ENCODE measurements around the gene EFCAB8.

The EFCAB8 gene

DNA sequence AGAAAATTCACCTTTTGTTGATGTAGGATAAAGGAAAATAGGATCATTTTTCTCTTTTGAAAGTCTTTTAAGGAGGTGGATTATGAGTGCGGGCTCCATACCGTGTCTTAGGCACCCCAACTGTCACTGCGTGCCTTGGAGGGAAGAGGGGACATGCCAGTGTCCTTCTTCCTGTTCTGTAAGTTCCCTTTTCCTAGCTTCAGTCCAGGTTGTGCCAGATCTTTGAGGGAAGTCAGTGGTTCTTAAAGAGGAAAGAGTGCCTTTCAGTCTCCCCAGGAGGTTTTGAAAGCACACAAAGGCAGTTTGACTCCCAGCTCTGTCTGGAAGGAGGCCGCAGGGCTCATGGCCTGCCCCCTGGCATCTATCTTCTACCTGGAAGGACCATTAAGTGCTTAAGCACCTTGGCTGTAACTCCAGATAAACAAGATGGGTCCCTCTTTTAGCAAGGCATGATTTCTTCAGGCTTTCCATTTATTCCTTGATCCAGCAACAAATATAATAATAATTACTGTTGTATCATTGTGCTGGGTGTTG is 13.0 kb downstream of the EFCAB8 start:
- Histone ChIP-seq H3K18ac (ENCODE audit: low read length) (no peak overlapping the region), H3K4ac (ENCODE audit: low read depth, low read length) (no peak overlapping the region), H3K4me2 (ENCODE audit: low read length) (no peak overlapping the region), H2BK15ac (replicated peaks; ENCODE audit: low read depth) (no peak overlapping the region), H3K27me3 (ENCODE audit: insufficient read depth, low read length, poor library complexity) (no peaks in the 10 kb centered on the region), H3K23ac (ENCODE audit: low read length) (no peak overlapping the region), H3K4me3 (ENCODE audit: low read length) (no peak overlapping the region), H4K5ac (ENCODE audit: low read length) (no peak overlapping the region), H3K79me2 (ENCODE audit: control insufficient read depth, insufficient read depth, low read length) (no peaks in the 10 kb centered on the region), H3K79me1 (ENCODE audit: low read length) (no peaks in the 10 kb centered on the region), H3K4me1 (ENCODE audit: control insufficient read depth, low read depth, low read length) (no peaks in the 10 kb centered on the region), H3K27ac (ENCODE audit: low read depth, low read length) (no peak overlapping the region), H4K8ac (ENCODE audit: low read depth, low read length) (no peak overlapping the region), H2BK5ac (ENCODE audit: low read length) (no peak overlapping the region), H3K9ac (ENCODE audit: low read length) (no peak overlapping the region), H3K36me3 (ENCODE audit: control insufficient read depth, insufficient read depth, low read length) (no peaks in the 10 kb centered on the region), H3K56ac (ENCODE audit: low read length) (no peak overlapping the region), H2BK120ac (ENCODE audit: low read depth, low read length) (no peak overlapping the region), H2AK5ac (ENCODE audit: low read length) (no peak overlapping the region)
- DNase-seq = no peak
- WGBS (ENCODE audit: extremely low coverage, insufficient coverage, low lambda C conversion rate) = no CpG with 5 or more reads among the region's 4 CpGs

DNA sequence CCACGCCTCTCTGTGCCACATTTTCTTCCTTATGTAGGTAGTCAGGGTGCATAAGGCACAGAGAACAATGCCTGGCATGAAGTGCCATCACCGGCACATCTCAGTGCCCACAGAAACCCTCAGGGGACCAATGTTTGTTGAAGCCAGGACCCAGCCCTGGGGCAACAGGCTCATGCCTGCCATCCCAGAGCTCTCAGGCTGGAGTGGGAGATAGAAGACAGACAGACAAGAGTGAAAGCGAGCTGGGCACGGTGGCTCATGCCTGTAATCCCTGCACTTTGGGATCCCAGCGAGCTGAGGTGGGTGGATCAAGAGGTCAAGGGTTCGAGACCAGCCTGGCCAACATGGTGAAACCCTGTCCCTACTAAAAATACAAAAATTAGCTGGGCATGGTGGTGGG is 13.5 kb downstream of the EFCAB8 start:
- no peak overlapping the region for H2AK5ac ChIP-seq (ENCODE audit: low read length)
- H4K5ac ChIP-seq (ENCODE audit: low read length) = no peak overlapping the region
- WGBS (ENCODE audit: extremely low coverage, insufficient coverage, low lambda C conversion rate) = no CpG with 5 or more reads among the region's 6 CpGs
- no peak overlapping the region for H2BK5ac ChIP-seq (ENCODE audit: low read length)
- no peak overlapping the region for H2BK15ac ChIP-seq (replicated peaks; ENCODE audit: low read depth)
- H2BK120ac ChIP-seq (ENCODE audit: low read depth, low read length) = no peak overlapping the region
- H3K4ac ChIP-seq (ENCODE audit: low read depth, low read length) = no peak overlapping the region
- no peak for DNase-seq
- no peak overlapping the region for H3K27ac ChIP-seq (ENCODE audit: low read depth, low read length)
- H3K56ac ChIP-seq (ENCODE audit: low read length) = no peak overlapping the region
- H3K18ac ChIP-seq (ENCODE audit: low read length) = no peak overlapping the region
- no peaks in the 10 kb centered on the region for H3K36me3 ChIP-seq (ENCODE audit: control insufficient read depth, insufficient read depth, low read length)
- no peaks in the 10 kb centered on the region for H3K79me2 ChIP-seq (ENCODE audit: control insufficient read depth, insufficient read depth, low read length)
- H3K9ac ChIP-seq (ENCODE audit: low read length) = no peak overlapping the region
- H3K27me3 ChIP-seq (ENCODE audit: insufficient read depth, low read length, poor library complexity) = no peaks in the 10 kb centered on the region
- H3K4me1 ChIP-seq (ENCODE audit: control insufficient read depth, low read depth, low read length) = no peaks in the 10 kb centered on the region
- no peak overlapping the region for H3K23ac ChIP-seq (ENCODE audit: low read length)
- H3K4me3 ChIP-seq (ENCODE audit: low read length) = no peak overlapping the region
- no peaks in the 10 kb centered on the region for H3K79me1 ChIP-seq (ENCODE audit: low read length)
- no peak overlapping the region for H4K8ac ChIP-seq (ENCODE audit: low read depth, low read length)
- no peak overlapping the region for H3K4me2 ChIP-seq (ENCODE audit: low read length)

DNA sequence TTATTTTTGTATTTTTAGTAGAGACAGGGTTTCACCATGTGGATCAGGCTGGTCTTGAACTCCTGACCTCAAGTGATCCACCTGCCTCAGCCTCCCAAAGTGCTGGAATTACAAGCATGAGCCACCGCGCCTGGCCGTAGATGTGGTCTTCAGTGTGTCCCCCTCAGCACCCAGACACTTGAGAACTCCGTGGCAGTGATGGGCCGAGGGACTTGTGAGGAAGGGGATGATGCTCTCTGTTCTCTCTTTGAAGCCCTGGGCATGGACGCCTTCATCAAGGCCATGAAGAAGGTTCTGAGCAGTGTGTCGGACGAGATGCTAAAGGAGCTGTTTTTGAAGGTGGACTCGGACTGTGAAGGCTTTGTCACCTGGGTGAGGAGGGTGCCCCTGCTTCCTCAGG is 16.9 kb downstream of the EFCAB8 start:
- no CpG with 5 or more reads among the region's 9 CpGs for WGBS (ENCODE audit: extremely low coverage, insufficient coverage, low lambda C conversion rate)
- Histone ChIP-seq H3K18ac (ENCODE audit: low read length) (no peak overlapping the region), H3K4me1 (ENCODE audit: control insufficient read depth, low read depth, low read length) (no peaks in the 10 kb centered on the region), H3K27me3 (ENCODE audit: insufficient read depth, low read length, poor library complexity) (no peaks in the 10 kb centered on the region), H3K27ac (ENCODE audit: low read depth, low read length) (no peak overlapping the region), H3K4ac (ENCODE audit: low read depth, low read length) (no peak overlapping the region), H3K23ac (ENCODE audit: low read length) (no peak overlapping the region), H4K5ac (ENCODE audit: low read length) (no peak overlapping the region), H3K36me3 (ENCODE audit: control insufficient read depth, insufficient read depth, low read length) (no peaks in the 10 kb centered on the region), H2BK15ac (replicated peaks; ENCODE audit: low read depth) (no peak overlapping the region), H4K8ac (ENCODE audit: low read depth, low read length) (no peak overlapping the region), H2BK5ac (ENCODE audit: low read length) (no peak overlapping the region), H2AK5ac (ENCODE audit: low read length) (no peak overlapping the region), H3K79me2 (ENCODE audit: control insufficient read depth, insufficient read depth, low read length) (no peaks in the 10 kb centered on the region), H3K9ac (ENCODE audit: low read length) (no peak overlapping the region), H3K79me1 (ENCODE audit: low read length) (no peaks in the 10 kb centered on the region), H3K56ac (ENCODE audit: low read length) (no peak overlapping the region), H3K4me3 (ENCODE audit: low read length) (no peak overlapping the region), H2BK120ac (ENCODE audit: low read depth, low read length) (no peak overlapping the region), H3K4me2 (ENCODE audit: low read length) (no peak overlapping the region)
- no peak for DNase-seq

DNA sequence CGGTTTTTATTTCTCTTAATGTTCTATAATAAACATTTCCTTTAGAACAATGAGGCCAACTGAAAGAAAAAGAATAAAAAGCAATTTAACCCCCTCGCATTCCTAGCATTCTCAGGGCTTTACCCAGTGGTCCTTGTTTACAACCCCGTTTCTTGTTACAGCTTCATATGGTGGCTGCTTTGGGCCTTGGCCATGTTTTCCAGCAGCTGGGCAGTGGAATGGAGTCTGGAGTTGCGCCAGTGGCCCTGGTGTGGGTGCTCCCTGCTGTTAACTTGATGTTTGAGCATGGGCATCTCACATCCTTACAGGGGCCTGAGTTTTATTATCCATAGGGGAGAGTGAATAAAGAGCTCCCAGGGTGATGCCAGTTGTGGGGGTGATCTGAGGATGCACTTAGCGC is 18.8 kb downstream of the EFCAB8 start:
- H3K4me1 ChIP-seq (ENCODE audit: control insufficient read depth, low read depth, low read length) = no peaks in the 10 kb centered on the region
- no peak overlapping the region for H4K8ac ChIP-seq (ENCODE audit: low read depth, low read length)
- H3K4me2 ChIP-seq (ENCODE audit: low read length) = no peak overlapping the region
- H3K56ac ChIP-seq (ENCODE audit: low read length) = no peak overlapping the region
- no peak overlapping the region for H3K9ac ChIP-seq (ENCODE audit: low read length)
- H3K18ac ChIP-seq (ENCODE audit: low read length) = no peak overlapping the region
- no peaks in the 10 kb centered on the region for H3K79me2 ChIP-seq (ENCODE audit: control insufficient read depth, insufficient read depth, low read length)
- H3K36me3 ChIP-seq (ENCODE audit: control insufficient read depth, insufficient read depth, low read length) = no peaks in the 10 kb centered on the region
- DNase-seq = no peak
- no CpG with 5 or more reads among the region's 5 CpGs for WGBS (ENCODE audit: extremely low coverage, insufficient coverage, low lambda C conversion rate)
- no peak overlapping the region for H4K5ac ChIP-seq (ENCODE audit: low read length)
- H3K27me3 ChIP-seq (ENCODE audit: insufficient read depth, low read length, poor library complexity) = no peaks in the 10 kb centered on the region
- no peak overlapping the region for H3K23ac ChIP-seq (ENCODE audit: low read length)
- no peak overlapping the region for H3K27ac ChIP-seq (ENCODE audit: low read depth, low read length)
- no peak overlapping the region for H3K4ac ChIP-seq (ENCODE audit: low read depth, low read length)
- no peak overlapping the region for H2AK5ac ChIP-seq (ENCODE audit: low read length)
- H3K4me3 ChIP-seq (ENCODE audit: low read length) = no peak overlapping the region
- H2BK120ac ChIP-seq (ENCODE audit: low read depth, low read length) = no peak overlapping the region
- H3K79me1 ChIP-seq (ENCODE audit: low read length) = no peaks in the 10 kb centered on the region
- no peak overlapping the region for H2BK5ac ChIP-seq (ENCODE audit: low read length)
- no peak overlapping the region for H2BK15ac ChIP-seq (replicated peaks; ENCODE audit: low read depth)

DNA sequence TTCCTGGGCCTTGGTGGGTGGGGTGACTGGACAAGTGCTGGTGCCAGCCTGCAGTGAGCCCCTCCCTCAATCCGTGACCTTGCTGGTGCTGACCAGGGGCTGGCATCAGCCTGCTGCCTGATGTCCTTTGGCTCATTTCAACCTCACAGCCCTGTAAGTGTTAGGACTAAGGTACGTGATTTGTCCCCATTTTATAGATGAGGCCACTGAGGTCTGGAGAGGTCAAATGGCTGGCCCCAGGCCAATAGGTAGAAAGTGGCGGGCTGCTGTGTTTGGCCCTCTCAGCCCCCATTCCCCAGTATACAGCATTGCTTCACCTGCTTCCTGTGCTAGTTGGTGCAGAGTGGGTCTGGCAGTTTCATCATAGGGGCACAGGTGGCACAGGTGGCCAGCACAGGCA is 20.1 kb downstream of the EFCAB8 start:
- no peak for DNase-seq
- no peaks in the 10 kb centered on the region for H3K4me1 ChIP-seq (ENCODE audit: control insufficient read depth, low read depth, low read length)
- no peak overlapping the region for H3K18ac ChIP-seq (ENCODE audit: low read length)
- H3K36me3 ChIP-seq (ENCODE audit: control insufficient read depth, insufficient read depth, low read length) = no peaks in the 10 kb centered on the region
- H3K27ac ChIP-seq (ENCODE audit: low read depth, low read length) = no peak overlapping the region
- no peaks in the 10 kb centered on the region for H3K79me2 ChIP-seq (ENCODE audit: control insufficient read depth, insufficient read depth, low read length)
- no peak overlapping the region for H3K4me2 ChIP-seq (ENCODE audit: low read length)
- no peak overlapping the region for H4K8ac ChIP-seq (ENCODE audit: low read depth, low read length)
- no peak overlapping the region for H2BK120ac ChIP-seq (ENCODE audit: low read depth, low read length)
- H3K27me3 ChIP-seq (ENCODE audit: insufficient read depth, low read length, poor library complexity) = no peaks in the 10 kb centered on the region
- H3K79me1 ChIP-seq (ENCODE audit: low read length) = no peaks in the 10 kb centered on the region
- H3K4ac ChIP-seq (ENCODE audit: low read depth, low read length) = no peak overlapping the region
- no peak overlapping the region for H2BK5ac ChIP-seq (ENCODE audit: low read length)
- no peak overlapping the region for H4K5ac ChIP-seq (ENCODE audit: low read length)
- no peak overlapping the region for H2AK5ac ChIP-seq (ENCODE audit: low read length)
- H2BK15ac ChIP-seq (replicated peaks; ENCODE audit: low read depth) = no peak overlapping the region
- H3K56ac ChIP-seq (ENCODE audit: low read length) = no peak overlapping the region
- no CpG with 5 or more reads among the region's 3 CpGs for WGBS (ENCODE audit: extremely low coverage, insufficient coverage, low lambda C conversion rate)
- H3K4me3 ChIP-seq (ENCODE audit: low read length) = no peak overlapping the region
- no peak overlapping the region for H3K9ac ChIP-seq (ENCODE audit: low read length)
- no peak overlapping the region for H3K23ac ChIP-seq (ENCODE audit: low read length)

DNA sequence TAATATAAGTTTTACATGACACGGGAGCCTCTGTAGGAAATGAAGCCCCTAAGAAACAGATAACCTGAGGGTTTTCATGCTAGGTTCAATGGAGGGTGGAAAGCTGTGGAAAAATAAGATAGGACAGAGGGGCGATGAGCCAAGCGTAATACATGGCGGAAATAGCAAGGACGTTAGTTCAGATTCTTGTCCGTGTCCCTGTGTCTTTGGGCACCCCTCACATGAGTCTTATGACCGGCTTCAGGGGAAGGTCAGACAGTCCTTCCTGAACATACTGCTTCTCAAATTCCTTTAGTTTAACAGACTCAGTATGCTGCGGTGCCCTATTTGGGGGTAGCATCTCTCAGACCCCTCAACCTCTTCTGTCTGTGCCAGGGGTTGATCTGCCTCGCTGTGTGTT is 20.8 kb downstream of the EFCAB8 start:
- Histone ChIP-seq H4K5ac (ENCODE audit: low read length) (no peak overlapping the region), H3K36me3 (ENCODE audit: control insufficient read depth, insufficient read depth, low read length) (no peaks in the 10 kb centered on the region), H3K4me1 (ENCODE audit: control insufficient read depth, low read depth, low read length) (no peaks in the 10 kb centered on the region), H3K4me3 (ENCODE audit: low read length) (no peak overlapping the region), H2AK5ac (ENCODE audit: low read length) (no peak overlapping the region), H3K4ac (ENCODE audit: low read depth, low read length) (no peak overlapping the region), H3K27ac (ENCODE audit: low read depth, low read length) (no peak overlapping the region), H3K9ac (ENCODE audit: low read length) (no peak overlapping the region), H3K4me2 (ENCODE audit: low read length) (no peak overlapping the region), H3K27me3 (ENCODE audit: insufficient read depth, low read length, poor library complexity) (no peaks in the 10 kb centered on the region), H3K79me2 (ENCODE audit: control insufficient read depth, insufficient read depth, low read length) (no peaks in the 10 kb centered on the region), H2BK15ac (replicated peaks; ENCODE audit: low read depth) (no peak overlapping the region), H4K8ac (ENCODE audit: low read depth, low read length) (no peak overlapping the region), H3K18ac (ENCODE audit: low read length) (no peak overlapping the region), H2BK120ac (ENCODE audit: low read depth, low read length) (no peak overlapping the region), H2BK5ac (ENCODE audit: low read length) (no peak overlapping the region), H3K56ac (ENCODE audit: low read length) (no peak overlapping the region), H3K79me1 (ENCODE audit: low read length) (no peaks in the 10 kb centered on the region), H3K23ac (ENCODE audit: low read length) (no peak overlapping the region)
- no peak for DNase-seq
- no CpG with 5 or more reads among the region's 9 CpGs for WGBS (ENCODE audit: extremely low coverage, insufficient coverage, low lambda C conversion rate)
